GM12872 (cell line): Measurements from ENCODE around the gene CFDP1.

Experiments
- CTCF ChIP-seq: IDR thresholded peaks from 3 replicates; pipeline ENCODE4 v1.5.1; 2011; ENCODE audit warnings: low read depth, mild to moderate bottlenecking, low read length, moderate library complexity; ENCODE audit not compliant: insufficient read depth

CFDP1 gene

GRCh38 chr16:75456971-75457370 lies 23.7 kb upstream of the CFDP1 start:
- TF ChIP-seq CTCF: no peak

- TF ChIP-seq CTCF: no peak
Observed at GRCh38 chr16:75455677-75456076, 22.4 kb upstream of the CFDP1 start.

GRCh38 chr16:75452464-75453190 lies 19.3 kb upstream of the CFDP1 start:
- no peak for TF ChIP-seq CTCF

- TF ChIP-seq CTCF: no peak
Observed at GRCh38 chr16:75446416-75446815, 13.1 kb upstream of the CFDP1 start.

- no peak for TF ChIP-seq CTCF
Observed at GRCh38 chr16:75445298-75445697, 12.0 kb upstream of the CFDP1 start.

- no peak for TF ChIP-seq CTCF
Observed at GRCh38 chr16:75443298-75443697, 10.0 kb upstream of the CFDP1 start.

- no peak for TF ChIP-seq CTCF
Observed at GRCh38 chr16:75433732-75434413, 570 bp upstream of the CFDP1 start.
